ENCODE data around the gene LEP.

DNA sequence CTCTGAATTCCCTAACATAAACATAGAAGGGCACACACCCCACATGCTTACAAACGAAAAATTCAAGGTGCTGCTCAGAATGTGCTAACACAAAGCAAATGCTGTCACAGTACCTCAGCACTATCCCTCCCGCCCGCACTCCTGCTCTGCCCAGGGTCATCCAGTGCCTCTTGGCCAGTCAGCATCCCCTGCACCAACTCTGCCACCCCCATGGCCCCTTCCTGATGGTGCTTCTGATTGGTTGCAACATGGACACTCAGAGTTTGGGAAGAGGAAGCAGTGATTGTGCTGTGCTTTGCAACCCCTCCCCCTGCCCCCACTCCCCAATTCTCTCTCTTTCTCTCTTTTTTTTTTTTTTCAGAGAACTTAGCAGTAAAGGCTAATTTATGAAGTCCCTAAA lies 13.8 kb upstream of the LEP start:
- TF ChIP-seq, protein P1, sequence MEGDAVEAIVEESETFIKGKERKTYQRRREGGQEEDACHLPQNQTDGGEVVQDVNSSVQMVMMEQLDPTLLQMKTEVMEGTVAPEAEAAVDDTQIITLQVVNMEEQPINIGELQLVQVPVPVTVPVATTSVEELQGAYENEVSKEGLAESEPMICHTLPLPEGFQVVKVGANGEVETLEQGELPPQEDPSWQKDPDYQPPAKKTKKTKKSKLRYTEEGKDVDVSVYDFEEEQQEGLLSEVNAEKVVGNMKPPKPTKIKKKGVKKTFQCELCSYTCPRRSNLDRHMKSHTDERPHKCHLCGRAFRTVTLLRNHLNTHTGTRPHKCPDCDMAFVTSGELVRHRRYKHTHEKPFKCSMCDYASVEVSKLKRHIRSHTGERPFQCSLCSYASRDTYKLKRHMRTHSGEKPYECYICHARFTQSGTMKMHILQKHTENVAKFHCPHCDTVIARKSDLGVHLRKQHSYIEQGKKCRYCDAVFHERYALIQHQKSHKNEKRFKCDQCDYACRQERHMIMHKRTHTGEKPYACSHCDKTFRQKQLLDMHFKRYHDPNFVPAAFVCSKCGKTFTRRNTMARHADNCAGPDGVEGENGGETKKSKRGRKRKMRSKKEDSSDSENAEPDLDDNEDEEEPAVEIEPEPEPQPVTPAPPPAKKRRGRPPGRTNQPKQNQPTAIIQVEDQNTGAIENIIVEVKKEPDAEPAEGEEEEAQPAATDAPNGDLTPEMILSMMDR (IDR thresholded peaks at IDR 0.05; ENCODE audit: low read depth, low read length, poor library complexity, severe bottlenecking): no peak
- TF ChIP-seq EZH2phosphoT487 (IDR thresholded peaks at IDR 0.05; ENCODE audit: borderline replicate concordance, low read length): no peak

Measured in DOHH2 (cell line).